ENCODE measurements around the gene CSGALNACT2. TPM values are rescaled to one million over a fixed set of nuclear protein-coding genes. Genes with fewer than 3 reads are reported as not detected.

CSGALNACT2 gene
- total RNA-seq, 1 experiment from 2014 or later: 5.1 TPM

GRCh38 chr10:43229208-43230061, 91.2 kb downstream of the CSGALNACT2 start (continued):
- TF ChIP-seq MAX (CRISPR knock-in tag; IDR thresholded peaks at IDR 0.05): peak; percentile 43; the same call in 1 of the 2 replicates
- TF ChIP-seq SP1 (CRISPR knock-in tag; conservative IDR thresholded peaks at IDR 0.05): peak; percentile 64

- ChIA-PET POLR2A (interaction anchor here (0.6 kb wide), 1 partner anchor 90 kb away, joined by 3 read pairs; no protein-coding TSS in a partner anchor), CTCF (interaction anchor here (0.5 to 2.7 kb wide), 29 partner anchors 9 to 452 kb away, joined by 3 to 48 read pairs (median 4); partner anchors contain the start of genes RASGEF1A and ZNF487)
- peaks cover 51% of the 10 kb centered on the region for H3K27me3 Mint-ChIP-seq (ENCODE audit: low read depth)
- TF ChIP-seq USF2 (CRISPR knock-in tag; IDR thresholded peaks at IDR 0.05) (no peak), OVOL2 (CRISPR knock-in tag; IDR thresholded peaks at IDR 0.05; ENCODE audit: borderline replicate concordance) (no peak), ZNF396 (CRISPR knock-in tag; IDR thresholded peaks at IDR 0.05; ENCODE audit: borderline replicate concordance) (no peak), NR3C1 (CRISPR knock-in tag; conservative IDR thresholded peaks at IDR 0.05; ENCODE audit: low read depth) (no peak), GTF2I (CRISPR knock-in tag; conservative IDR thresholded peaks at IDR 0.05) (0 out of 2 replicates have a peak, but pooled peaks have one; percentile 49)
- H3K4me1 Mint-ChIP-seq: peaks cover 7% of the 10 kb centered on the region
- H3K4me3 Mint-ChIP-seq: peak overlapping the region; percentile 59
- ATAC-seq (peak; percentile 19), DNase-seq (ENCODE audit: low spot score) (peak; percentile 46)
- no peak overlapping the region for H3K27ac Mint-ChIP-seq
- H3K36me3 Mint-ChIP-seq: no peaks in the 10 kb centered on the region
- no peaks in the 10 kb centered on the region for H3K9me3 Mint-ChIP-seq
Measured at GRCh38 chr10:43230101-43230908, 92.1 kb downstream of the CSGALNACT2 start.

- H3K27ac Mint-ChIP-seq: no peak overlapping the region
- TF ChIP-seq NR2C2 (CRISPR knock-in tag; IDR thresholded peaks at IDR 0.05) (no peak), ZNF219 (CRISPR knock-in tag; IDR thresholded peaks at IDR 0.05; ENCODE audit: borderline replicate concordance) (no peak), E2F4 (CRISPR knock-in tag; IDR thresholded peaks at IDR 0.05; ENCODE audit: borderline replicate concordance, low read depth) (0 out of 2 replicates have a peak, but pooled peaks have one; percentile 25), AFF4 (CRISPR knock-in tag; IDR thresholded peaks at IDR 0.05; ENCODE audit: borderline replicate concordance) (no peak)
- POLR2A ChIA-PET: no interaction called here
- no peak for ATAC-seq
- H3K4me3 Mint-ChIP-seq: no peak overlapping the region; the same call in 1 of the 2 replicates
- H3K36me3 Mint-ChIP-seq: no peaks in the 10 kb centered on the region
- no peak for DNase-seq (ENCODE audit: low spot score)
- H3K4me1 Mint-ChIP-seq: peaks cover 7% of the 10 kb centered on the region
- peaks cover 51% of the 10 kb centered on the region for H3K27me3 Mint-ChIP-seq (ENCODE audit: low read depth)
- CTCF ChIA-PET: interaction anchor here (0.6 to 2.7 kb wide), 27 partner anchors 9 to 451 kb away, joined by 3 to 48 read pairs (median 4); partner anchors contain the start of genes RASGEF1A and ZNF487
- no peaks in the 10 kb centered on the region for H3K9me3 Mint-ChIP-seq
Measured at GRCh38 chr10:43230909-43231522, 92.8 kb downstream of the CSGALNACT2 start.
